HG03354 (cell line): Measurements from ENCODE around the gene TBCD.

Experiments
- ATAC-seq: cut with Tn5 transposase; IDR thresholded peaks from one replicate; pipeline ENCODE4 v1.9.1; 2021; ENCODE audit warnings: mild to moderate bottlenecking; ENCODE audit not compliant: unreplicated experiment, poor library complexity, severe bottlenecking

The TBCD gene

GRCh38 chr17:82841921-82842596, 90.2 kb downstream of the TBCD start:
- no peak for ATAC-seq

GRCh38 chr17:82843904-82844680, 92.2 kb downstream of the TBCD start:
- ATAC-seq = no peak

GRCh38 chr17:82844796-82845162, 92.9 kb downstream of the TBCD start:
- ATAC-seq = no peak

DNA sequence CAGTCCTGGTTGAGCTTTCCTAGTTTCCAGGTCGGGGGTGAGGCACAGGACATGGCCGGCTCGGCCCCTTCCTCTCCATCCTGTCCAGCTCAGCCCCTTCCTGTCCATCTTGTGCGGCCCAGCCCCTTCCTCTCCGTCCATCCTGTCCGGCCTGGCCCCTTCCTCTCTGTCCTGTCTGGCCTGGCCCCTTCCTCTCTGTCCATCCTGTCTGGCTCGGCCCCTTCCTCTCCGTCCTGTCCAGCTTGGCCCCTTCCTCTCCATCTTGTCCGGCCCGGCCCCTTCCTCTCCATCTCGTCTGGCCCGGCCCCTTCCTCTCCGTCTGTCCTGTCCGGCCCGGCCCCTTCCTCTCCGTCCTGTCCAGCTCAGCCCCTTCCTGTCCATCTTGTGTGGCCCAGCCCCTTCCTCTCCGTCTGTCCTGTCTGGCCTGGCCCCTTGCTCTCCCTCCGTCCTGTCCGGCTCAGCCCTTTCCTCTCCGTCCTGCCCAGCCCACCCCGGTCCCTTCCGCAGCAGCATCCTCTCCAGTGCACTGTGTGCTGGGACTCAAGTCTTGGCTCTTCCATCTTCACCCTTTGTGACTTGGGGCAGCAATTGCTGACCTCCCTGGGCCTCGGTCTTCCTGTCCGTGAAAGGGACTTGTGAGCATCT, 93.4 kb downstream of the TBCD start:
- no peak for ATAC-seq

GRCh38 chr17:82846061-82846691, 94.3 kb downstream of the TBCD start:
- no peak for ATAC-seq

DNA sequence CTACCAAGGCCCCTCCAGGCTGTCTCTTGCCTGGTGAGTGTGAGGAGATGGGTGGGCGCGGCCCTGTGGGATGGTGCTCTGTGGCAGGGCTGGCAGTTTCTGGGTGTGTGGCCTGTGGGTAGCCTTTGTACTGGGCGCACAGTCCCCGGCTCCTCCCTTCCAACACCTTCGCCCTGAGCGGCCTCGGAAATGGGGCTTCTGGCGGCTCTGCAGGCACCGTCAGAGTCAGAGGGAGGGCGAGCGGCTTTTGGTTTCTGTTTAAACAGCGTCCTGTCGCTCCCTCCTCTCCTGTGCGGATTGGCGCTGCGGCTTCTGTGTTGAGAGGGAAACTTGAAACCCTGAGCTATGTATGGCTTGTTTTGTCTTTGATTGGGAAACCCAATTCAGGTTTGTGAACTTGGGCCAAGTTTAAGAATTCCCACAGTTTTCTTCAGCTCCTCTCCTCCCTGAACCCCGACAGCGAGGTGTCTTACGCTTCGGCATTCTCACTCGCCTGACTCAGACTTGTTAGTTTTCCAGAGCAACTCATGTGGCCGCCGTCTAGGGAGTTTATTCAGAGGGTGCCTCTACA, 96.2 kb downstream of the TBCD start:
- no peak for ATAC-seq

- no peak for ATAC-seq
Observed at GRCh38 chr17:82849076-82849945, 97.4 kb downstream of the TBCD start.

GRCh38 chr17:82851381-82851780, 99.5 kb downstream of the TBCD start:
- no peak for ATAC-seq

DNA sequence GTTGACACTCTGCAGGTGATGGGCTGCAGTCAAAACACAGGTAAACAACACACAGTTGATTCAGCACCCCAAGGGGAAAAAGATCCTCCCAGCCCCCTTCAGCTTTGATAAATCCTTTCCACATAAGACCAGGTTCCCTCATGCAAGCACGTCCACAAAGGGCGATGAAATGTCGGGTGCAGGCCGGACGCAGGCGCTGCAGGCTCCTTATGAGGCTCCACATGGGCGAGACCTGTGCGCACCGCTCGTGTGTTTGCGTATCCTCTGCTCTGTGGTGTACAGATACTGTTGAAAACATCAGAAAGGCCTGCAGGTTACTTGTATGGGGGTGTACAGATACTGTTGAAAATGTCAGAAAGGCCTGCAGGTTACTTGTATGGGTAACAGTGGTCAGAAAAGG, 102.4 kb downstream of the TBCD start:
- ATAC-seq = no peak

DNA sequence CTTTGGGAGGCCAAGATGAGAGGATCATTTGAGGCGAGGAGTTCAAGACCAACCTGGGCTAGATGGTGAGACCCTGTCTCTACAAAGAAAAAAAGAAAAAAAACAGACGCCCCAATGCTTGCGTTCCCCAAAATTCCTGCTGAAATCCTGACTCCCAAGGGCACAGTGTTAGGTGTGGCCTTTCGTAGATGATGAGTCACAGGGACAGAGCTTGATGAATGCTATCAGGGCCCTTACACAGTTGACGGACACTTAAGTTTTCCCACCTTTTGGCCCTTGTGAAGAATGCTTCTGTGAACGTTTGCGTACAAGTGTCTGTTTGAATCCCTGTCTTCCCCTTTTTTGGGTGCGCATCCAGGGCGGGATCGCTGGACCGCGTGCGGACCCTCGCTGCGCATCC, 104.5 kb downstream of the TBCD start:
- no peak for ATAC-seq

DNA sequence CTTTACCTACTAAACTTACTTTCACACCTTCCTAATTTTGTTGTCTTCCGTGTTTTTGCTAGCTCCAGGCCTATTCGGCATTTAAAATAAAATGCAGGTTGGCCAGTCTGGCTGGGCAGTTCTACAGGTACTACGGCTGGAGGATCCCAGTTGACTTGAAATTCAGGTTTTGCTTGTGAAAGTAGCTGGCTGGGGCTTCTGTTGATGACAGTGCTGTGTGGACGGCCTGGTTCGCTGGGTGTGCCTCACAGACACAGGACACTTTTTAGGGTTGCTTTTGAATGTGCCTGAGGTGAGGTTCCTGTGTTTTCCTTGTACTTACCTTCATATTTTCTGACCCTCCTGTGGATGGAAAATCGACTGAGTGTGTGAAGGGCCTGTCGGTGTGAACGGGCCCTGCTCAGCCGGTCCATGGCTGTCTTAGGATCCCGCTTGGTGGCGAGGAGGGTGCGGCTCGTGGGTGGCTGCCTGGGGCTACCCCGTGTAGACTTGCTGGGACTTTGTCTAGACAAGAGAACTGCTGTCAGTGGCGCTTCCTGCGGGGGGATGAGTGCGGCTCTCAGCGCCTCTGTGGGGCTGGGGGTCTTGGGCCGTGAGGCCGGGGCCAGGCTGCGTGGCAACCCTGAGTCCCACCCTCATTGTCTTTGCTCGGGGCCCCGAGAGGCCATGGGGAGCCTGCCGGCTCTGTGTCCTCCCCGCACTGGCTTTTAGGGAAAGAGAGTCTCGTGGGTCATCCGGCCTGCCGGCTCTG, 106.7 kb downstream of the TBCD start:
- no peak for ATAC-seq

DNA sequence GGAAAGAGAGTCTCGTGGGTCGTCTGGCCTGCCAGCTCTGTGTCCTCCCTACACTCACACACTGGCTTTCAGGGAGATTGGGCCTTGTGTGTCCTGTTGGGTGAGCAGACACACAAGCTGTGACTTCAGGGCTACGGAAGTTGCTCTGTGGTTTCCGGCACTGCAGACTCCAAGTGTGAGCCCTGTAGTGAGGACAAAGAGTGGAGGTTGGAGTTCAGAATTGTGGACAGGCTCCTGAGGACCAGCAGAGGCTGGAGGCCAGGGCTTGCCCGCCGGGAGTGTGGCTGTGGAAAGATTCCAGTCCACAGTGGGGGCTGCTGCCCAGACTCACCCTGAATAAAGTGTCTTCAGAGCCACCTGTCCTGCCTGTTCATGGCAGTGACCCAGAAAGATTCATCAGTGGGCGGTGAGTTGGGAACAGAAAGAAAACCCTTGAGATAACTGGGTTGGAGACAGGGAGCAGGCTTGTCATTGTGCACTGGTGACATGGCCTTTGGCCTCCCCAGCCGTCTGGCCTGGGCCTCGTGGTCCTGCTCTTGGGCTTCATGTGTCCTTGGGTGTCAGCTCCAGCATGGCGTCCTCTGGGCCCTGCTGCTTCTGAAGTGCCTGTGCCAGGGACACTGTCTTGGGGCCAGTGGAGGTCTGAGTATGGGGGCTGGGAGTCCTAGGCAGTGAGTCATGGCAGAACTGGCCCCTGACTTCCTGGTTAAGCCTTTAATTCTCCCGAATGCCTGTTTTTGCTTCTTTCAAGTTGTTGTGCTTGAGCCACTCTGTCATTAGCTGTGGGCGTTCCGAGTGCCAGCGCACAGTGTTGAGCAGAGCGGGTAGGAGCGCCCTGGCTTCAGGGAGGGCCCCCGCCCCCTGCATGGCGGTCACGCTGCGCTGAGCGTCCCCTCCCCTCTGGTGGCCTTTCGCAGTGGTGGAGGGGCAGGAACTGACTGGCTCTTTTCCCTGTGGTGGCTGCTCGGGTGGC, 107.9 kb downstream of the TBCD start:
- ATAC-seq = no peak

GRCh38 chr17:82860606-82861392, 108.9 kb downstream of the TBCD start:
- no peak for ATAC-seq

- ATAC-seq = no peak
Observed at GRCh38 chr17:82861393-82861775, 109.5 kb downstream of the TBCD start.

DNA sequence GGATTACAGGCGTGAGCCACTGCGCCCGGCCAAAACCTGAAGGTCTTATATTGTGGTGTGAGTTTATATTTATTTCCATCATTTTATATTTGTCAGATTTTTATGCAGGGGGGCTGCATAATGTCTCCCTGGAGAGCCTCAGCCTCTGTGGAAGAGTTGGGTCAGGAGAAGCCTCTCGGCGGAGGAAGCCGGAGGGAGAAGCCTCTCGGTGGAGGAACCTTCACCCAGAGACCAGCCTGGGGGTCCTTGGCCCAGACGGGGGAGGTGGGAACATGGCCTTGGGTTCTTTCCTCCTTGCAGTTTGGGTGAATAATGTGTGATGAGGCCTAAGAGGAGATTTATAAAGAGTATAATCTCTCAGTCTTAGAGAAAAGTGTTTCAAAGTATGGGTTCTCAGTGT, 110.3 kb downstream of the TBCD start:
- ATAC-seq = no peak

GRCh38 chr17:82862737-82863382, 111.0 kb downstream of the TBCD start:
- ATAC-seq = no peak
